ENCODE data around the gene TSC2. TPM values are rescaled to one million over a fixed set of nuclear protein-coding genes. Genes with fewer than 3 reads are reported as not detected.

Gene TSC2
- total RNA-seq, 2 experiments from 2014 or later: 57.2 to 152 TPM

Small RNA genes lying within 50 kb of the gene (microRNA-seq; reads per million reads assigned to microRNA genes)
- not detected for gene MIR1225 (ENCODE audit: borderline replicate concordance)
- gene MIR3180-5 (ENCODE audit: borderline replicate concordance): not detected
- 2.3 reads per million for gene MIR4516 (ENCODE audit: borderline replicate concordance)
- not detected for gene MIR6511B1 (ENCODE audit: borderline replicate concordance)

Small RNA genes lying within 50 kb of the gene (small RNA-seq; reads per million reads assigned to genes)
- gene MIR1225 (not detected), gene MIR3180-5 (not detected), gene MIR4516 (not detected), gene RF00019 (not detected), gene RN7SL219P (not detected)

Other genes starting within 250 kb of the TSC2 start
- gene HAGH, start 221.2 kb upstream of the TSC2 start, total RNA-seq (2014; rRNA removed; shearing (Covaris generic)): 26.9 and 30.5 TPM in 2 replicates
- gene HAGH, start 221.2 kb upstream of the TSC2 start, total RNA-seq (2022): 29.9 and 36.8 TPM in 2 replicates
- gene FAHD1, start 220.8 kb upstream of the TSC2 start, total RNA-seq (2014; rRNA removed; shearing (Covaris generic)): 30.7 and 32.4 TPM in 2 replicates
- gene FAHD1, start 220.8 kb upstream of the TSC2 start, total RNA-seq (2022): 13.7 and 15.1 TPM in 2 replicates
- gene MEIOB, start 175.8 kb upstream of the TSC2 start, total RNA-seq (2014; rRNA removed; shearing (Covaris generic)): not detected in 2 replicates
- not detected in 2 replicates for gene MEIOB, start 175.8 kb upstream of the TSC2 start, total RNA-seq (2022)
- not detected in 2 replicates for gene HS3ST6, start 129.6 kb upstream of the TSC2 start, total RNA-seq (2014; rRNA removed; shearing (Covaris generic))
- gene HS3ST6, start 129.6 kb upstream of the TSC2 start, total RNA-seq (2022): not detected in 2 replicates
- 5.2 and 9.0 TPM in 2 replicates for gene MSRB1, start 104.8 kb upstream of the TSC2 start, total RNA-seq (2014; rRNA removed; shearing (Covaris generic))
- 17.6 and 18.0 TPM in 2 replicates for gene MSRB1, start 104.8 kb upstream of the TSC2 start, total RNA-seq (2022)
- gene RPL3L, start 93.3 kb upstream of the TSC2 start, total RNA-seq (2014; rRNA removed; shearing (Covaris generic)): 0.35 TPM in 1 of 2 replicates, not detected in the other
- gene RPL3L, start 93.3 kb upstream of the TSC2 start, total RNA-seq (2022): 0.63 and 0.72 TPM in 2 replicates
- gene NDUFB10, start 88.4 kb upstream of the TSC2 start, total RNA-seq (2014; rRNA removed; shearing (Covaris generic)): 240 and 317 TPM in 2 replicates
- 180 and 201 TPM in 2 replicates for gene NDUFB10, start 88.4 kb upstream of the TSC2 start, total RNA-seq (2022)
- gene RPS2, start 83.2 kb upstream of the TSC2 start, total RNA-seq (2014; rRNA removed; shearing (Covaris generic)): 2,266 and 2,461 TPM in 2 replicates
- gene RPS2, start 83.2 kb upstream of the TSC2 start, total RNA-seq (2022): 3,120 and 3,140 TPM in 2 replicates
- gene RNF151, start 81.1 kb upstream of the TSC2 start, total RNA-seq (2014; rRNA removed; shearing (Covaris generic)): not detected in 2 replicates
- not detected in 2 replicates for gene RNF151, start 81.1 kb upstream of the TSC2 start, total RNA-seq (2022)
- 58.5 and 67.2 TPM in 2 replicates for gene TBL3, start 75.9 kb upstream of the TSC2 start, total RNA-seq (2014; rRNA removed; shearing (Covaris generic))
- gene TBL3, start 75.9 kb upstream of the TSC2 start, total RNA-seq (2022): 44.3 and 49.9 TPM in 2 replicates
- gene NOXO1, start 66.5 kb upstream of the TSC2 start, total RNA-seq (2014; rRNA removed; shearing (Covaris generic)): 0.22 and 2.1 TPM in 2 replicates
- gene NOXO1, start 66.5 kb upstream of the TSC2 start, total RNA-seq (2022): 0.30 and 0.59 TPM in 2 replicates
- 25.1 and 32.3 TPM in 2 replicates for gene GFER, start 63.8 kb upstream of the TSC2 start, total RNA-seq (2014; rRNA removed; shearing (Covaris generic))
- 31.1 and 40.2 TPM in 2 replicates for gene GFER, start 63.8 kb upstream of the TSC2 start, total RNA-seq (2022)
- 9.0 and 11.1 TPM in 2 replicates for gene SYNGR3, start 58.0 kb upstream of the TSC2 start, total RNA-seq (2014; rRNA removed; shearing (Covaris generic))
- gene SYNGR3, start 58.0 kb upstream of the TSC2 start, total RNA-seq (2022): 10.3 and 12.0 TPM in 2 replicates
- gene ZNF598, start 38.2 kb upstream of the TSC2 start, total RNA-seq (2014; rRNA removed; shearing (Covaris generic)): 26.3 and 37.2 TPM in 2 replicates
- 80.4 and 83.8 TPM in 2 replicates for gene ZNF598, start 38.2 kb upstream of the TSC2 start, total RNA-seq (2022)
- 0.85 and 0.88 TPM in 2 replicates for gene NPW, start 28.2 kb upstream of the TSC2 start, total RNA-seq (2014; rRNA removed; shearing (Covaris generic))
- gene NPW, start 28.2 kb upstream of the TSC2 start, total RNA-seq (2022): 1.3 and 3.7 TPM in 2 replicates
- gene NHERF2, start 21.1 kb upstream of the TSC2 start, total RNA-seq (2014; rRNA removed; shearing (Covaris generic)): not detected in 2 replicates
- gene NHERF2, start 21.1 kb upstream of the TSC2 start, total RNA-seq (2022): 0.27 and 0.31 TPM in 2 replicates
- 50.9 and 56.2 TPM in 2 replicates for gene NTHL1, start 151 bp upstream of the TSC2 start, total RNA-seq (2014; rRNA removed; shearing (Covaris generic))
- gene NTHL1, start 151 bp upstream of the TSC2 start, total RNA-seq (2022): 44.6 and 51.5 TPM in 2 replicates
- 76.5 and 87.4 TPM in 2 replicates for gene PKD1, start 87.9 kb downstream of the TSC2 start, total RNA-seq (2014; rRNA removed; shearing (Covaris generic))
- gene PKD1, start 87.9 kb downstream of the TSC2 start, total RNA-seq (2022): 112 and 129 TPM in 2 replicates
- 3.1 and 5.0 TPM in 2 replicates for gene RAB26, start 100.6 kb downstream of the TSC2 start, total RNA-seq (2014; rRNA removed; shearing (Covaris generic))
- gene RAB26, start 100.6 kb downstream of the TSC2 start, total RNA-seq (2022): 7.9 and 9.5 TPM in 2 replicates
- 50.1 and 53.6 TPM in 2 replicates for gene TRAF7, start 107.8 kb downstream of the TSC2 start, total RNA-seq (2014; rRNA removed; shearing (Covaris generic))
- gene TRAF7, start 107.8 kb downstream of the TSC2 start, total RNA-seq (2022): 82.3 and 103 TPM in 2 replicates
- 0.09 TPM in 1 of 2 replicates, not detected in the other for gene CASKIN1, start 148.6 kb downstream of the TSC2 start, total RNA-seq (2014; rRNA removed; shearing (Covaris generic))
- 0.06 and 0.13 TPM in 2 replicates for gene CASKIN1, start 148.6 kb downstream of the TSC2 start, total RNA-seq (2022)
- gene MLST8, start 157.5 kb downstream of the TSC2 start, total RNA-seq (2014; rRNA removed; shearing (Covaris generic)): 57.1 and 65.4 TPM in 2 replicates
- 68.6 and 71.3 TPM in 2 replicates for gene MLST8, start 157.5 kb downstream of the TSC2 start, total RNA-seq (2022)
- 15.8 and 30.4 TPM in 2 replicates for gene BRICD5, start 162.9 kb downstream of the TSC2 start, total RNA-seq (2014; rRNA removed; shearing (Covaris generic))
- gene BRICD5, start 162.9 kb downstream of the TSC2 start, total RNA-seq (2022): 31.7 and 36.6 TPM in 2 replicates
- 44.2 TPM in 2 replicates for gene PGP, start 166.9 kb downstream of the TSC2 start, total RNA-seq (2014; rRNA removed; shearing (Covaris generic))
- 37.0 and 37.9 TPM in 2 replicates for gene PGP, start 166.9 kb downstream of the TSC2 start, total RNA-seq (2022)
- gene E4F1, start 175.6 kb downstream of the TSC2 start, total RNA-seq (2014; rRNA removed; shearing (Covaris generic)): 43.1 and 59.6 TPM in 2 replicates
- 35.3 and 42.3 TPM in 2 replicates for gene E4F1, start 175.6 kb downstream of the TSC2 start, total RNA-seq (2022)
- gene DNASE1L2, start 188.5 kb downstream of the TSC2 start, total RNA-seq (2014; rRNA removed; shearing (Covaris generic)): 6.6 and 6.9 TPM in 2 replicates
- gene DNASE1L2, start 188.5 kb downstream of the TSC2 start, total RNA-seq (2022): 8.4 and 9.8 TPM in 2 replicates
- 66.6 and 80.0 TPM in 2 replicates for gene ECI1, start 203.6 kb downstream of the TSC2 start, total RNA-seq (2014; rRNA removed; shearing (Covaris generic))
- gene ECI1, start 203.6 kb downstream of the TSC2 start, total RNA-seq (2022): 74.5 and 87.5 TPM in 2 replicates
- 211 and 225 TPM in 2 replicates for gene RNPS1, start 220.1 kb downstream of the TSC2 start, total RNA-seq (2014; rRNA removed; shearing (Covaris generic))
- gene RNPS1, start 220.1 kb downstream of the TSC2 start, total RNA-seq (2022): 323 and 339 TPM in 2 replicates